CD4-positive, alpha-beta T cell (primary cell): ENCODE data around the gene ANKZF1. TPM values are rescaled to one million over a fixed set of nuclear protein-coding genes. Genes with fewer than 3 reads are reported as not detected.
A peak's percentile ranks its signal among the peaks of the same experiment; 100 is the strongest.

ENCODE experiments used
- ATAC-seq: fragments of 200-7000 bp; cut with Tn5 transposase; one replicate; pipeline ENCODE4 v1.10.0; 2022; ENCODE audit warnings: mild to moderate bottlenecking; ENCODE audit not compliant: poor library complexity
- CTCF ChIA-PET: fragments of 350-600 bp; sonication (Branson Sonifier 250); formaldehyde crosslinking; loops from one replicate; lab custom pipeline; 2021; ENCODE audit warnings: antibody characterized with exemption, inconsistent platforms; lab: Charles Lee
- POLR2A ChIA-PET: fragments of 350-600 bp; sonication (Branson Sonifier 250); formaldehyde crosslinking; loops from one replicate; lab custom pipeline; 2021; ENCODE audit warnings: antibody characterized with exemption, inconsistent platforms; lab: Charles Lee
- DNase-seq, 14 experiments: peaks; one replicate each; pipeline ENCODE4 v3.0.0-alpha.2; 2013 to 2020; ENCODE audit warnings: mixed read lengths in 2 of 14
- H3K27ac ChIP-seq, 2 donors: one replicate each; pipeline versions ENCODE4 v1.5.1 to v1.7.0; 2013; ENCODE audit warnings: low read length in 2 of 2, low read depth in 1 of 2, mild to moderate bottlenecking in 1 of 2
- H3K27me3 ChIP-seq, 2 experiments: 1 replicate in 1 of 2; 2 replicates in 1 of 2; pipeline versions ENCODE4 v1.6.1 to v1.7.0; 2013; ENCODE audit warnings: low read length in 2 of 2, control low read depth in 1 of 2, mild to moderate bottlenecking in 1 of 2, moderate library complexity in 1 of 2; ENCODE audit not compliant: insufficient read depth in 2 of 2, control insufficient read depth in 1 of 2
- H3K36me3 ChIP-seq: one replicate; pipeline ENCODE4 v1.6.1; 2013; ENCODE audit warnings: low read length, control low read depth; ENCODE audit not compliant: insufficient read depth
- H3K4me1 ChIP-seq: one replicate; pipeline ENCODE4 v1.6.1; 2013; ENCODE audit warnings: low read length, control low read depth; ENCODE audit not compliant: insufficient read depth
- H3K4me3 ChIP-seq: one replicate; pipeline ENCODE4 v1.5.1; 2013; ENCODE audit warnings: mild to moderate bottlenecking, low read length, moderate library complexity
- H3K9me3 ChIP-seq, 2 experiments: 1 replicate in 1 of 2; 2 replicates in 1 of 2; pipeline versions ENCODE4 v1.6.1 to v1.7.0; 2013; ENCODE audit warnings: low read length in 2 of 2, mild to moderate bottlenecking in 2 of 2, control low read depth in 1 of 2, moderate library complexity in 1 of 2; ENCODE audit not compliant: control insufficient read depth in 1 of 2, insufficient read depth in 1 of 2
- H3K27ac Mint-ChIP-seq: one replicate; pipeline ENCODE4 v1.8.0; 2020; ENCODE audit warnings: mixed read lengths
- H3K27me3 Mint-ChIP-seq: one replicate; pipeline ENCODE4 v1.8.0; 2021; ENCODE audit warnings: mixed read lengths
- H3K36me3 Mint-ChIP-seq: one replicate; pipeline ENCODE4 v1.8.0; 2021; ENCODE audit warnings: low read depth, mixed read lengths
- H3K4me1 Mint-ChIP-seq: one replicate; pipeline ENCODE4 v1.8.0; 2021; ENCODE audit warnings: low read depth, mixed read lengths
- H3K4me3 Mint-ChIP-seq: one replicate; pipeline ENCODE4 v1.8.0; 2020; ENCODE audit warnings: mild to moderate bottlenecking, mixed read lengths
- H3K9me3 Mint-ChIP-seq: one replicate; pipeline ENCODE4 v1.8.0; 2020; ENCODE audit warnings: mixed read lengths
- CTCF ChIP-seq: fragments of 200-600 bp; IDR thresholded peaks from one replicate; pipeline ENCODE4 v1.8.0; 2022; ENCODE audit warnings: antibody characterized with exemption, mild to moderate bottlenecking
- intact Hi-C, 2 experiments: fragments of 100-400 bp; cut with DNase I in 1 of 2; cut with micrococcal nuclease in 1 of 2; formaldehyde crosslinking; loops; one replicate each; pipeline versions ENCODE4 v1.15.1 to v1.9.0; 2023 to 2025; cut with DNase I, micrococcal nuclease
- total RNA-seq, 174 experiments: library from RNA in 2 of 174; stranded (reverse) in 2 of 174; gene quantifications; one replicate each; pipeline ENCODE4 v1.2.3 and lab custom pipeline; 2021 to 2026

Gene ANKZF1
- total RNA-seq, 2 experiments from 2014 or later: 128 to 135 TPM

GRCh38 chr2:219284501-219285372, 55.1 kb downstream of the ANKZF1 start:
- POLR2A ChIA-PET: interaction anchor here (1.0 to 1.2 kb wide), 2 partner anchors 10 to 108 kb away, joined by 3 to 5 read pairs; partner anchors contain the start of gene CNPPD1
- Mint-ChIP-seq H3K27ac (no peak overlapping the region), H3K4me3 (no peak overlapping the region), H3K27me3 (no peaks in the 10 kb centered on the region), H3K4me1 (peaks cover 20% of the 10 kb centered on the region), H3K9me3 (no peaks in the 10 kb centered on the region), H3K36me3 (peaks cover 63% of the 10 kb centered on the region)
- Histone ChIP-seq H3K9me3 (no peaks in the 10 kb centered on the region), H3K27me3 (no peaks in the 10 kb centered on the region), H3K36me3 (peaks cover 58% of the 10 kb centered on the region), H3K4me3 (no peak overlapping the region), H3K4me1 (peaks cover 21% of the 10 kb centered on the region), H3K27ac (peak overlapping the region in 1 of 2 donors; percentile 13)
- CTCF ChIA-PET: interaction anchor here (12.0 kb wide), 1 partner anchor 10 kb away, joined by 190 read pairs; no protein-coding TSS in a partner anchor
- no peak for ATAC-seq
- intact Hi-C loops: no loop called here
- TF ChIP-seq CTCF: no peak
- no peak for DNase-seq

DNA sequence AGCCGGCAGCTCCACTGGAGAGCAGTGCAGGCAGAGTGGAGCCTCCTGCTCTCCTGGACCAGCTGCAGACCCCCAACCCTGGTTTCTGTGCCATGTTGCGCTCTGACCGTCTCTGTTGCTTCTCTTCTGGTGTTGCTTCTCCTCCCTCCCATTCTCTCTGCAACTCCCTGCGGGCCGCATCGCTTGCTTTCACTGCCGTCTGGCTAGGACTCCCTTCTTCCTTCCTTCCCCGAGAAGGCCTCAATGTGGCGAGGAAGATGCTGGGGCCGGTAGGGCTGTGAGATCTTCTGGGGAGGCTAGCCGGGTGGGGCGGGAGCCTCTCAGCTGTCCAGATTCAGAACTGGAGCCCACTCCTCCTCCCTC, 55.7 kb downstream of the ANKZF1 start:
- CTCF ChIA-PET: interaction anchor here (12.0 kb wide), 1 partner anchor 9 kb away, joined by 190 read pairs; no protein-coding TSS in a partner anchor

More for the DNA sequence above, 55.7 kb downstream of the ANKZF1 start:
- intact Hi-C loops: no loop called here
- DNase-seq: no peak
- TF ChIP-seq CTCF: no peak
- no peak for ATAC-seq
- Mint-ChIP-seq H3K36me3 (peaks cover 57% of the 10 kb centered on the region), H3K9me3 (no peaks in the 10 kb centered on the region), H3K4me1 (peaks cover 14% of the 10 kb centered on the region), H3K27me3 (no peaks in the 10 kb centered on the region), H3K4me3 (no peak overlapping the region), H3K27ac (no peak overlapping the region)
- Histone ChIP-seq H3K9me3 (no peaks in the 10 kb centered on the region), H3K27me3 (no peaks in the 10 kb centered on the region), H3K27ac (no peak overlapping the region), H3K4me3 (no peak overlapping the region), H3K36me3 (peaks cover 57% of the 10 kb centered on the region), H3K4me1 (peaks cover 15% of the 10 kb centered on the region)
- POLR2A ChIA-PET: interaction anchor here (1.0 to 1.2 kb wide), 2 partner anchors 9 to 109 kb away, joined by 3 to 5 read pairs; partner anchors contain the start of gene CNPPD1
